ENCODE results near the gene CTCFL. TPM values are rescaled to one million over a fixed set of nuclear protein-coding genes. Genes with fewer than 3 reads are reported as not detected.
A peak's percentile ranks its signal among the peaks of the same experiment; 100 is the strongest.

CTCFL gene
- total and polyA plus RNA-seq, 2 of the 13 experiments (the other 11 are each of a cell fraction or from before 2014, with no cell fraction given), result 0.04 TPM; not detected in 1

- no peak for TF ChIP-seq HNF1B (CRISPR knock-in tag; IDR thresholded peaks at IDR 0.05)
- TF ChIP-seq SMARCE1 (IDR thresholded peaks at IDR 0.05; ENCODE audit: borderline replicate concordance), result no peak
- no peak for TF ChIP-seq MTA1 (CRISPR knock-in tag; IDR thresholded peaks at IDR 0.05; ENCODE audit: borderline replicate concordance)
- no peak for TF ChIP-seq ZKSCAN5 (CRISPR knock-in tag; IDR thresholded peaks at IDR 0.05)
- TF ChIP-seq GMEB1 (CRISPR knock-in tag; IDR thresholded peaks at IDR 0.05; ENCODE audit: borderline replicate concordance), result no peak
- TF ChIP-seq KAT8 (CRISPR knock-in tag; IDR thresholded peaks at IDR 0.05), result no peak
- TF ChIP-seq TFDP2 (CRISPR knock-in tag; IDR thresholded peaks at IDR 0.05), result no peak
- TF ChIP-seq ZNF777 (CRISPR knock-in tag; IDR thresholded peaks at IDR 0.05), result no peak
- TF ChIP-seq ZFAT (CRISPR knock-in tag; conservative IDR thresholded peaks at IDR 0.05), result no peak
- no peak for TF ChIP-seq MAZ (IDR thresholded peaks at IDR 0.05; ENCODE audit: borderline replicate concordance, low read depth, low read length)
- no peak for TF ChIP-seq MAZ (CRISPR knock-in tag; IDR thresholded peaks at IDR 0.05; ENCODE audit: low read depth)
- no peak for TF ChIP-seq ZSCAN30 (CRISPR knock-in tag; IDR thresholded peaks at IDR 0.05)
- peak; percentile 61; the same call in 1 of the 2 replicates for TF ChIP-seq RCOR2 (CRISPR knock-in tag; IDR thresholded peaks at IDR 0.05)
- no peak for TF ChIP-seq HOXA3 (CRISPR knock-in tag; IDR thresholded peaks at IDR 0.05)
- peak; percentile 87 for TF ChIP-seq SOX5 (CRISPR knock-in tag; IDR thresholded peaks at IDR 0.05; ENCODE audit: borderline replicate concordance)
- no peak for TF ChIP-seq MED8 (CRISPR knock-in tag; IDR thresholded peaks at IDR 0.05; ENCODE audit: insufficient replicate concordance)
- TF ChIP-seq ZNF251 (CRISPR knock-in tag; IDR thresholded peaks at IDR 0.05), result no peak
- TF ChIP-seq MTF1 (CRISPR knock-in tag; IDR thresholded peaks at IDR 0.05), result no peak
- TF ChIP-seq ZNF143 (CRISPR knock-in tag; IDR thresholded peaks at IDR 0.05), result no peak
- TF ChIP-seq ZNF367 (CRISPR knock-in tag; IDR thresholded peaks at IDR 0.05; ENCODE audit: borderline replicate concordance), result no peak
- TF ChIP-seq MTA3 (CRISPR knock-in tag; IDR thresholded peaks at IDR 0.05), result no peak
- TF ChIP-seq, protein P1, sequence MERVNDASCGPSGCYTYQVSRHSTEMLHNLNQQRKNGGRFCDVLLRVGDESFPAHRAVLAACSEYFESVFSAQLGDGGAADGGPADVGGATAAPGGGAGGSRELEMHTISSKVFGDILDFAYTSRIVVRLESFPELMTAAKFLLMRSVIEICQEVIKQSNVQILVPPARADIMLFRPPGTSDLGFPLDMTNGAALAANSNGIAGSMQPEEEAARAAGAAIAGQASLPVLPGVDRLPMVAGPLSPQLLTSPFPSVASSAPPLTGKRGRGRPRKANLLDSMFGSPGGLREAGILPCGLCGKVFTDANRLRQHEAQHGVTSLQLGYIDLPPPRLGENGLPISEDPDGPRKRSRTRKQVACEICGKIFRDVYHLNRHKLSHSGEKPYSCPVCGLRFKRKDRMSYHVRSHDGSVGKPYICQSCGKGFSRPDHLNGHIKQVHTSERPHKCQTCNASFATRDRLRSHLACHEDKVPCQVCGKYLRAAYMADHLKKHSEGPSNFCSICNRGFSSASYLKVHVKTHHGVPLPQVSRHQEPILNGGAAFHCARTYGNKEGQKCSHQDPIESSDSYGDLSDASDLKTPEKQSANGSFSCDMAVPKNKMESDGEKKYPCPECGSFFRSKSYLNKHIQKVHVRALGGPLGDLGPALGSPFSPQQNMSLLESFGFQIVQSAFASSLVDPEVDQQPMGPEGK (CRISPR knock-in tag; IDR thresholded peaks at IDR 0.05), result no peak
- no peak for TF ChIP-seq NCOA5 (CRISPR knock-in tag; IDR thresholded peaks at IDR 0.05)
Observed at GRCh38 chr20:57546956-57547649, 22.2 kb upstream of the CTCFL start (continued).
